Measurements from ENCODE around the gene SEPTIN10. TPM values are rescaled to one million over a fixed set of nuclear protein-coding genes. Genes with fewer than 3 reads are reported as not detected.

SEPTIN10 gene
- total RNA-seq, 4 donors from 2014 or later: 39.6 to 151 (median 106) TPM

- H3K27me3 ChIP-seq: no peaks in the 10 kb centered on the region
- peaks cover 0 to 7% (median 1%) of the 10 kb centered on the region in 4 donors for H3K4me1 ChIP-seq
- in situ Hi-C loops (cut with MboI; ENCODE audit: low pct_ligation_motif_present in 1 of 4, low pct_unique_long_range_greater_than_20kb in 1 of 4, low sequenced_read_pairs in 3 of 4): no loop called here
- H3K9me3 ChIP-seq: no peaks in the 10 kb centered on the region
- WGBS, 2 donors (ENCODE audit: low coverage in 1 of 2): 65 to 75% methylated on average over 2 of the region's 2 CpGs
- intact Hi-C loops (cut with DNase I; ENCODE audit: low total_unique reads): no loop called here
- no peak for TF ChIP-seq POLR2A (IDR thresholded peaks at IDR 0.05)
- no peak for TF ChIP-seq POLR2AphosphoS5 (IDR thresholded peaks at IDR 0.05)
- no peak for TF ChIP-seq CTCF (IDR thresholded peaks at IDR 0.05)
- TF ChIP-seq EP300 (IDR thresholded peaks at IDR 0.05; ENCODE audit: low read depth): no peak
- peaks cover 0 to 22% (median 4%) of the 10 kb centered on the region in 4 donors for H3K36me3 ChIP-seq
- H3K27ac ChIP-seq: no peak overlapping the region
- DNase-seq: no peak
- H3K4me3 ChIP-seq: no peak overlapping the region
These were observed 50.5 kb downstream of the SEPTIN10 start for GRCh38 chr2:109563288-109563687.

- DNase-seq: no peak
- H3K36me3 ChIP-seq: peaks cover 0 to 20% (median 4%) of the 10 kb centered on the region in 4 donors
- intact Hi-C loops (cut with DNase I; ENCODE audit: low total_unique reads) (no loop called here), in situ Hi-C loops (cut with MboI; ENCODE audit: low pct_ligation_motif_present in 1 of 4, low pct_unique_long_range_greater_than_20kb in 1 of 4, low sequenced_read_pairs in 3 of 4) (no loop called here)
- peaks cover 0 to 7% (median 1%) of the 10 kb centered on the region in 4 donors for H3K4me1 ChIP-seq
- H3K9me3 ChIP-seq: no peaks in the 10 kb centered on the region
- H3K4me3 ChIP-seq: no peak overlapping the region
- no peaks in the 10 kb centered on the region for H3K27me3 ChIP-seq
- TF ChIP-seq EP300 (IDR thresholded peaks at IDR 0.05; ENCODE audit: low read depth) (no peak), POLR2AphosphoS5 (IDR thresholded peaks at IDR 0.05) (no peak), CTCF (IDR thresholded peaks at IDR 0.05) (no peak), POLR2A (IDR thresholded peaks at IDR 0.05) (no peak)
- 84 to 100% methylated on average over 1 to 2 of the region's 2 CpGs for WGBS, 2 donors (ENCODE audit: low coverage in 1 of 2)
- no peak overlapping the region for H3K27ac ChIP-seq
These were observed 51.3 kb downstream of the SEPTIN10 start for GRCh38 chr2:109562421-109562820.

- Histone ChIP-seq H3K27me3 (no peaks in the 10 kb centered on the region), H3K4me1 (peaks cover 0 to 7% (median 1%) of the 10 kb centered on the region in 4 donors), H3K9me3 (no peaks in the 10 kb centered on the region), H3K36me3 (peaks cover 0 to 6% (median 2%) of the 10 kb centered on the region in 4 donors), H3K4me3 (no peak overlapping the region), H3K27ac (no peak overlapping the region)
- in situ Hi-C loops (cut with MboI; ENCODE audit: low pct_ligation_motif_present in 1 of 4, low pct_unique_long_range_greater_than_20kb in 1 of 4, low sequenced_read_pairs in 3 of 4): no loop called here
- TF ChIP-seq CTCF (IDR thresholded peaks at IDR 0.05): no peak
- TF ChIP-seq POLR2AphosphoS5 (IDR thresholded peaks at IDR 0.05): no peak
- TF ChIP-seq POLR2A (IDR thresholded peaks at IDR 0.05): no peak
- TF ChIP-seq EP300 (IDR thresholded peaks at IDR 0.05; ENCODE audit: low read depth): no peak
- intact Hi-C loops (cut with DNase I; ENCODE audit: low total_unique reads): no loop called here
- no peak for DNase-seq
- 86 to 100% methylated on average over 1 of the region's 1 CpG for whole genome bisulfite sequencing, 2 donors (ENCODE audit: low coverage in 1 of 2)
These were observed 53.5 kb downstream of the SEPTIN10 start for GRCh38 chr2:109560265-109560664.

- H3K27ac ChIP-seq: peak overlapping the region in 1 of 4 donors; percentile 11
- peaks cover 0 to 7% (median 1%) of the 10 kb centered on the region in 4 donors for H3K4me1 ChIP-seq
- WGBS, 2 donors (ENCODE audit: low coverage in 1 of 2): 45 to 54% methylated on average over 8 to 9 of the region's 9 CpGs
- no peaks in the 10 kb centered on the region for H3K27me3 ChIP-seq
- peak; percentile 24 for DNase-seq
- no peaks in the 10 kb centered on the region for H3K9me3 ChIP-seq
- H3K36me3 ChIP-seq: no peaks in the 10 kb centered on the region
- in situ Hi-C loops (cut with MboI; ENCODE audit: low pct_ligation_motif_present in 1 of 4, low pct_unique_long_range_greater_than_20kb in 1 of 4, low sequenced_read_pairs in 3 of 4): no loop called here
- peak in 1 of 3 donors; percentile 49 for TF ChIP-seq POLR2AphosphoS5 (IDR thresholded peaks at IDR 0.05)
- no peak for TF ChIP-seq CTCF (IDR thresholded peaks at IDR 0.05)
- intact Hi-C loops (cut with DNase I; ENCODE audit: low total_unique reads): no loop called here
- H3K4me3 ChIP-seq: no peak overlapping the region
These were observed 55.5 kb downstream of the SEPTIN10 start for GRCh38 chr2:109558076-109558882.
